Measurements from ENCODE around the gene ITSN1. TPM values are rescaled to one million over a fixed set of nuclear protein-coding genes. Genes with fewer than 3 reads are reported as not detected.
"Not testable (repeated sequence)": the region's sequence is repeated elsewhere in the genome, so short reads cannot be mapped to it uniquely, and the experiment has no call there.

The ITSN1 gene
- total and polyA plus RNA-seq, 3 donors from 2014 or later = 20.0 to 56.6 (median 48.4) TPM

- no peaks in the 10 kb centered on the region for H3K4me1 ChIP-seq
- intact Hi-C loops (cut with DNase I; ENCODE audit: low total_unique reads) = no loop called here
- no peak for TF ChIP-seq POLR2A (IDR thresholded peaks at IDR 0.05)
- WGBS, 2 donors = 90 to 98% methylated on average over 2 of the region's 2 CpGs
- no peak overlapping the region for H3K27ac ChIP-seq
- no peaks in the 10 kb centered on the region for H3K9me3 ChIP-seq
- no peaks in the 10 kb centered on the region for H3K27me3 ChIP-seq
- DNase-seq = no peak
- H3K4me3 ChIP-seq = no peak overlapping the region
- no peaks in the 10 kb centered on the region for H3K36me3 ChIP-seq (ENCODE audit: low read depth, missing control alignments)
Observed at GRCh38 chr21:33618407-33618806, 23.9 kb upstream of the ITSN1 start.

DNA sequence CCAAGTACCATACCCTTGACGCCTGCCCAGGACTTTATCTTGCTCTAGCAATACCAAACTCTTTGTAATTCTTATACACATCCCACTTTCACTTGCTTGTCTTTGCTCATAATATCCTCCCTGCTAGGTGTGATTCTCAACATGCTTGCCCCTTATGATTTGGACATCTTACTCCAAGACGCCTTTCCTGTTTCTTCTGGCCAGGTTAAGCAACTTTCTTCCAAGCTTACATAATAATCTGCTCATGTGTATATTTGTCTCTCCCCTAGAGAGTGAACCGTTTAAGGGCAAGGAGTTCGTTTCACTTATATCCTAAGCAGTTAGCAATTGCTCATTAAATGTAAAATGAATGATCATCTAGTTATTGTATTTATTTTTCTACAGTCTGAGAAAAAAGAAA lies 22.6 kb upstream of the ITSN1 start:
- H3K36me3 ChIP-seq (ENCODE audit: low read depth, missing control alignments) = no peaks in the 10 kb centered on the region

DNA sequence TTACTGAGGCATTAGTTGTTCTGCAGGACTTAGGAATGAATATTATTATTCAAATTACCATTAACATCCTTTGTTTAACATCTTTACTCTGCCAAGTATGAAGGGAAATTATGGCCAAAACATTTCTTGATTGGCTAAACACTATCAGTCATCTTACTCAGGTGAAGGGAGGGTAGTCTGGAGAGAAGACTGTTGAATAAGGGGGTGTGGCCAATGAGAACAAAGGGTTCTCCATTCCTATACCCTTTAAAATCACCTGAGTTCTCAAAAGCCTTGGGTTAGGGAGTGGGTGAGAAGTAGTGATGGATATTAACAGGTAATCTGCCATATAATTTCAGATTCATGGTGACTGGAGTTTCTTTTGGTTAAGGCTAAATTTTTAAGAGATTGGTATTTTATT lies 20.0 kb upstream of the ITSN1 start:
- Histone ChIP-seq H3K4me3 (no peak overlapping the region), H3K36me3 (ENCODE audit: low read depth, missing control alignments) (no peaks in the 10 kb centered on the region), H3K27ac (no peak overlapping the region), H3K27me3 (no peaks in the 10 kb centered on the region), H3K4me1 (no peaks in the 10 kb centered on the region), H3K9me3 (no peaks in the 10 kb centered on the region)
- DNase-seq = no peak
- intact Hi-C loops (cut with DNase I; ENCODE audit: low total_unique reads) = no loop called here
- TF ChIP-seq POLR2A (IDR thresholded peaks at IDR 0.05) (no peak), CTCF (IDR thresholded peaks at IDR 0.05) (no peak)

More for the DNA sequence above, 22.6 kb upstream of the ITSN1 start:
- intact Hi-C loops (cut with DNase I; ENCODE audit: low total_unique reads) = no loop called here
- DNase-seq = no peak
- Histone ChIP-seq H3K27me3 (no peaks in the 10 kb centered on the region), H3K4me3 (no peak overlapping the region), H3K27ac (no peak overlapping the region), H3K9me3 (no peaks in the 10 kb centered on the region), H3K4me1 (no peaks in the 10 kb centered on the region)
- WGBS, 2 donors = 93% methylated on average over 4 of the region's 4 CpGs
- TF ChIP-seq POLR2A (IDR thresholded peaks at IDR 0.05) (no peak), CTCF (IDR thresholded peaks at IDR 0.05) (no peak)

DNA sequence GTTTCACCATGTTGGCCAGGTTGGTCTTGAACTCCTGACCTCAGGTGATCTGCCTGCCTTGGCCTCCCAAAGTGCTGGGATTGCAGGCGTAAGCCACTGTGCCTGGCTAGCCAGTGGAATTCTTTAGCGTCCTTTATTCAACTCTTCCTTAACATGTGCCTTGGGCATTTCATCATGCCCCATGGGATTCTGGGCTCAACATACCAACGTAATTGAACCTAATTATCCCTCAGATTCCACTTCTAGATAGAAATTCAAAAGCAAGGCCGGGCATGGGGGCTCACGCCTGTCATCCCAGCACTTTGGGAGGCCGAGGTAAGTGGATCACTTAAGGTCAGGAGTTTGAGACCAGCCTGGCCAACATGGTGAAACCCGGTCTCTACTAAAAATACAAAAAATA lies 16.1 kb upstream of the ITSN1 start:
- H3K27ac ChIP-seq; H3K4me3 ChIP-seq; H3K27me3 ChIP-seq; DNase-seq; H3K36me3 ChIP-seq (ENCODE audit: low read depth, missing control alignments); H3K9me3 ChIP-seq; H3K4me1 ChIP-seq; intact Hi-C loops (cut with DNase I; ENCODE audit: low total_unique reads): not testable (repeated sequence)
- WGBS, 2 donors = 91 to 92% methylated on average over 7 of the region's 7 CpGs

DNA sequence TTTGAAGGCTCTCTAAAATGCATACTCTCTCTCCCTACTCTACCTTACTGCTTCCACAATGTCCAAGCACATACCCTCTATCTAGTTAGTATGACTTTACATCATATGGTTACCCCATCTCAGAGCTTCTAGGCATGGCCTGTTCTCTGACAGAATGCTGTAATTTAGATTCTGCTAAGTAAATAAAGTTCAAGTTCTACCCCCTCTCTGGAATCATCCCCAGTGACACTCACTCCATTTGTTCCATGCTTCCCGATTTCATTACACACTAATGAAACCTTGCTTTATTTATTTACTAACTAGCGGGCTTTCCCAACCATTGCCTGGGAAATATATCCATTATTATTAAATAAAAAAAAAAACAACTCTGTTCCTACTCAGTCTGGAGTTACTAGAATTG lies 8.0 kb upstream of the ITSN1 start:
- intact Hi-C loops (cut with DNase I; ENCODE audit: low total_unique reads) = no loop called here
- DNase-seq = no peak
- H3K4me3 ChIP-seq = no peak overlapping the region
- no peaks in the 10 kb centered on the region for H3K36me3 ChIP-seq (ENCODE audit: low read depth, missing control alignments)
- 96 to 98% methylated on average over 2 of the region's 2 CpGs for WGBS, 2 donors
- TF ChIP-seq POLR2A (IDR thresholded peaks at IDR 0.05) (no peak), CTCF (IDR thresholded peaks at IDR 0.05) (no peak)
- no peaks in the 10 kb centered on the region for H3K9me3 ChIP-seq
- no peak overlapping the region for H3K27ac ChIP-seq
- no peaks in the 10 kb centered on the region for H3K27me3 ChIP-seq
- H3K4me1 ChIP-seq = no peaks in the 10 kb centered on the region

GRCh38 chr21:33640697-33641351 lies 1.5 kb upstream of the ITSN1 start:
- DNase-seq = peak; percentile 36
- H3K9me3 ChIP-seq = no peaks in the 10 kb centered on the region
- peaks cover 7% of the 10 kb centered on the region for H3K4me1 ChIP-seq
- WGBS, 2 donors = 18 to 20% methylated on average over 18 of the region's 18 CpGs
- peak overlapping the region; percentile 87 to 92 for H3K27ac ChIP-seq
- H3K36me3 ChIP-seq (ENCODE audit: low read depth, missing control alignments) = no peaks in the 10 kb centered on the region
- intact Hi-C loops (cut with DNase I; ENCODE audit: low total_unique reads) = loop anchor here (5.0 kb wide), 1 partner anchor 251 kb away; no protein-coding TSS in a partner anchor
- TF ChIP-seq POLR2A (IDR thresholded peaks at IDR 0.05) (no peak), CTCF (IDR thresholded peaks at IDR 0.05) (no peak)
- H3K4me3 ChIP-seq = peak overlapping the region; percentile 85 to 90
- H3K27me3 ChIP-seq = no peaks in the 10 kb centered on the region
